ENCODE measurements around the gene FAS. TPM values are rescaled to one million over a fixed set of nuclear protein-coding genes. Genes with fewer than 3 reads are reported as not detected.

Gene FAS
- total RNA-seq, 1 donor from 2014 or later, result 50.8 TPM

- intact Hi-C loops (cut with micrococcal nuclease), result no loop called here
Observed at GRCh38 chr10:88971221-88972061, 19.2 kb upstream of the FAS start.

GRCh38 chr10:88974012-88974411, 16.6 kb upstream of the FAS start:
- intact Hi-C loops (cut with micrococcal nuclease), result no loop called here

- intact Hi-C loops (cut with micrococcal nuclease), result loop anchor here (1.0 kb wide), 1 partner anchor 16 kb away; the partner anchor contains the start of gene FAS
Observed at GRCh38 chr10:88974446-88975376, 15.9 kb upstream of the FAS start.

- intact Hi-C loops (cut with micrococcal nuclease), result loop anchor here (1.0 kb wide), 1 partner anchor 15 kb away; the partner anchor contains the start of gene FAS
Observed at GRCh38 chr10:88975377-88975720, 15.2 kb upstream of the FAS start.

- intact Hi-C loops (cut with micrococcal nuclease), result no loop called here
Observed at GRCh38 chr10:88978463-88978862, 12.1 kb upstream of the FAS start.

- intact Hi-C loops (cut with micrococcal nuclease), result no loop called here
Observed at GRCh38 chr10:88979153-88979562, 11.4 kb upstream of the FAS start.

GRCh38 chr10:88979603-88980002, 11.0 kb upstream of the FAS start:
- intact Hi-C loops (cut with micrococcal nuclease), result no loop called here

DNA sequence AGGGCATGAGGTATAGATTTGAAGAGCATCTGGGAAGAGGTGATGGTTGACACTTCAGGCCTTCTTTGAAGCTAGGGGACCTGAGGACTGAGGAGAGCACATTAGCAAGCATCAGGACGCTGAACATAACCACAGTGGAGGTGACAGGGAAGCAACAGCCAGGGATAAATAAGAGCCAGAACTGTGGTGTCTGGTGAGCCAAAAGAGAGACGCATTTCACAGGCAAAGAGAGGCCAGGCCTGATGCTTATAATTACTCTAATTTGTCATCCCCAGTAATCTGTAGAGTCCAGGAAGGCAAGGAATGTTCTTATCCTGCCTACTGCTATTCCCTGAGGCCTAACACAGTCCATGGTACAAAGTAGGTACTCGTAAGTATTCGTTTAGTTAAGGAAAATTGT, 10.4 kb upstream of the FAS start:
- intact Hi-C loops (cut with micrococcal nuclease), result no loop called here

DNA sequence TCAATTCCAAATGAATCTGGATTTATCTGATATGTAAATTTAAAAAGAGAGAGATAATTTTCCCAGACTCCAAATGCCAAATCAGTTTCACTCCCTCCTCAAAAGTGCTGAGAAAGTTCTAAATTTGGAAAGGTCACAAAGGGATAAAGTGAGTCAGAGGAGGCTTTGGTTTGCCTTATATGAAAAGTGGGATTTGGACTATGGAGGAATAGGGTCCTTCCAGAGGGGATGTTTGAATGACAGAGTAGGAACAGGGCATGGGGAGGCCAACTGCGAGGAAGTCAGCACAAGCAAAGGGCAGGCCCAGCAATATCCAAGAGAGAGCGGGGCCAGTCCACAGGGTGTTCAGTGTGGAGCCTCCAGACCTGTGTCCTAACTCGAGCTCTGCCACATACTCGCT, 9.8 kb upstream of the FAS start:
- intact Hi-C loops (cut with micrococcal nuclease), result no loop called here

DNA sequence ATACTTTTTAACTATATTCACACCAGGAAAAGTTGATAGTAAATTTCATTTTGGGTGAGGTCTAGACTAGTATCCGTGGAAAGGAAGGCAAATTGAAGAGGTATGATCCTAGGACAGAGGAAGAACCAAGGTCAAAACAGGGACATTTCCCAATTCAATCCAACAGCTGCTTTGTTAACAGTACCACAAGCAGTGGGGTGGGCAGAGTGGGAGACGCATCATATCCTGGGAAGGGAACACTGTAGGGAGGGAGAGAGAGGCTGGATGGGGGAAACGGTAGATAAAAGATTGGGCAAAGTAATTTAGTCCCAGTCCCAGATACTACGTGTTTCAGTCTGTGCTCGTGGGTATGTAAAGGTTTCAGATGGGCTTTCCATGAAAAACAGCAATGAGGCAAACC, 9.2 kb upstream of the FAS start:
- intact Hi-C loops (cut with micrococcal nuclease), result no loop called here

DNA sequence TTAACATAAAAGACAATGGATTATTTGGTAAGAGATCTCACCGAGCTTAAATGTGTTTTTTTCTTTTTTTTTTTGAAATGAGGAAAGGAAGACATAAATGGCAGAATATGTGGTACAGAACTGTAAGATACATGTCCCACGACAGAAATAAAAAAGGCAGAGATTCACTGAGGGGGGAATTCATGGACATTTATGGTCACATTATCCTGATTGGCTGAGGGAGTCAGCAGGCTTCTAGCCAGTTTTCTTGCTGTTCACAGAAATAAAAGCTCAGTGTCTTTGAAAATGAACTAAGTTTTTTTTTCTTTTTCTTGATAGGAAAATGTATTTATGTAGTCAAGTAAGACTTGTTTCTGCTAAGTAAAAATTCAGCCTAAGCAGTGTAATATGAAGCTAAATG, 8.2 kb upstream of the FAS start:
- intact Hi-C loops (cut with micrococcal nuclease), result no loop called here

- intact Hi-C loops (cut with micrococcal nuclease), result no loop called here
Observed at GRCh38 chr10:88983206-88983605, 7.4 kb upstream of the FAS start.

DNA sequence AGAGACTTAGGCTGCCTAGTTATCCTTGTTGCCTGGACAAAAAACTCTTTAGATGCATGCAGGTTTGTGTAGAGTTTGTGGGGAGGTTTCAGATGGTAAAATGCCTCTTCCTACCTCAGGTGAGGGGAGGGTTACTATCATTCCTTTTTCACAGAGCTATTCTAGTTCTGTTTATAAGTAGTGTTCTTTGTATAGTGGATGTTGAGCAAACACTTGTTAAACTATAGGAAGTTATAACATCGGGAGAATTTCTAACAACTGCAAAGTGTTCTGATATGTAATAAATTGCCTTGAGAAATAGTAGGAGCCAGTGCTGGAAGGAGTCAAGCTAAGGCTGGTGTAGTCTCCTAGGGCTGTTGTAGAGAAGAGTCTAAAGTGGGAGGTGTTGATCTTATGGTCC, 6.7 kb upstream of the FAS start:
- intact Hi-C loops (cut with micrococcal nuclease), result no loop called here

- intact Hi-C loops (cut with micrococcal nuclease), result no loop called here
Observed at GRCh38 chr10:88984525-88984924, 6.1 kb upstream of the FAS start.

DNA sequence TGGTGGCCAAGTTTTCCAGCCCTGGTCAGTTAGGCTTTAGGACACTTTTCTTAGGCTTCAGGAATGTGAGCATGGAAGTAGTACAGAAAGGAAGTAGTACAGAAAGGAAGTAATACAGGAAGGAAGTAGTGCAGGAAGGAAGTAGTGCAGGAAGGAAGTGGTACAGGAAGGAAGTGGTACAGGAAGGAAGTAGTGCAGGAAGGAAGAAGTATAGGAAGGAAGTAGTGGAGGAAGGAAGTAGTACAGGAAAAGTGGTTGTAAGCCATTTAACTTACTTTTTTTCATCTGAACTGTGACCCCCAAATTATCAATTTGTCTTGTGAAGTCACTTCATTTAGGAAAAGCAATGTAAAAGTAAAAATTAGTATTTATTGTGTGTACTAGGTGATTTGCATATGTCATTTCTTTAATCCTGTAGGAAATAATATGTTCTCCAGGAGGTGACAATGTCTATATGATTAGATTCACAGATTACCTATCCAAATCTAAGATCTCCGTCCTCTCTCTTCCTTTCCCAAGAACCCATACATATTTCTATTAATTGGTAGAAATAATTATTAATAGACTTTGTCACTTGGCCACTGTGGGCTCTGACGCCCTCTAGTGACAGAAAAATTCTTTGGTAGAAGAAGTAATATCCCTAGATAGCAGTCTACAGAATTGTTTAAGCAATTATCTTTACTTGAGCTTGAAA, 3.9 kb upstream of the FAS start:
- intact Hi-C loops (cut with micrococcal nuclease), result loop anchor here (2.0 kb wide), 2 partner anchors 16 to 52 kb away; no protein-coding TSS in a partner anchor

DNA sequence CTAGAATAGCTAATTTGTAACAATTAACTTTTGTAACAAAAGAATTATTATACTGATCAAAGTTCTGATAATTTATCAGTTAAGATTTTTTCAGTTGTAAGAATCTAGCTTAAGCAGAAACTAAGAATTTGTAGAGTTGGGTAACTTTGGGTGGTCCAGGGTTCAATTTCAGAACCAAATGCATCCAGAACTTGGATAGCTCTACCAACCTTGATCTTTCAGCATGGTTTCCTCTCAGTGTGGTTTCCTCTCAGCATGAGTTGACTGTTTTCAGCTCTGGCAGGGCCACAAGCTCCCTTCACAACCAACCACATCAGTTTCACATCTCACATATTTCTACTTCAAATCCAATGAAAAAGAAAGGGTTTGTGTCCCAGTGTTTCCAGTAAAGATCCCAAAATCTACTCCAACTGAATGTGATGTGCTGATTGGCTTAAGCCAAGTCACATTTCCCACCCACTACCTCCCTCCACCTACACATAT, 3.3 kb upstream of the FAS start:
- intact Hi-C loops (cut with micrococcal nuclease), result loop anchor here (2.0 kb wide), 2 partner anchors 16 to 52 kb away; no protein-coding TSS in a partner anchor

- intact Hi-C loops (cut with micrococcal nuclease), result loop anchor here (2.0 kb wide), 2 partner anchors 15 to 53 kb away; no protein-coding TSS in a partner anchor
Observed at GRCh38 chr10:88987840-88988239, 2.8 kb upstream of the FAS start.

GRCh38 chr10:88989423-88989822, 1.2 kb upstream of the FAS start:
- intact Hi-C loops (cut with micrococcal nuclease), result no loop called here

- intact Hi-C loops (cut with micrococcal nuclease), result loop anchor here (1.0 to 10.0 kb wide), 6 partner anchors 15 to 405 kb away; partner anchors contain the start of gene IFIT1
Observed at GRCh38 chr10:88989824-88990383, 694 bp upstream of the FAS start.

DNA sequence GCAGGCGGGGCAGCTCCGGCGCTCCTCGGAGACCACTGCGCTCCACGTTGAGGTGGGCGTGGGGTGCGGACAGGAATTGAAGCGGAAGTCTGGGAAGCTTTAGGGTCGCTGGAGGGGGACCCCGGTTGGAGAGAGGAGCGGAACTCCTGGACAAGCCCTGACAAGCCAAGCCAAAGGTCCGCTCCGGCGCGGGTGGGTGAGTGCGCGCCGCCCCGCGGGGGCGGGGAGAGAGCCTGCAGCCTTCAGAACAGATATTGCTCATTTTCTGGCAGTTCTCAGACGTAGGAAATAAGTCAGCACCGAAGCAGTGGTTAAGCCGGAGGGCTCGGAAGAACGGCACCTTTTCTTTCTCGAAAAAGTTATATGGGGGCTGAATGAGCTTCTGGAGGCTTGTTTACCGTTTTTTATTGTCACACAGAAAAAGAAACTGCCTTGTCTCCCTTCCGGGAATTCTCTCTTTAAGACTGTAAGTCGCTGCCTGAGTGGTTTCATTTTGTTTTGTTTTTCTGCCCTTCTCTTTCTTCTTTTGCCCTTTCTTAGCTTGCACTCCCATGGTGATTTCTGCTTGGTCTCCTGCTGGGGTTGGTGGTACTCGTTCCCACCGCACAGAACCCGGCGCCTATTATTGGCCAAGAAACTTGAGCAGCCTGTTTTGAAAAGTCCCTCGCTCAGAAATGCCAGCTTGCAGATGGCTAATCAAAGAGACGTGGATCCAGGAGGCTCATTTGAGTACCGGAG, 732 bp downstream of the FAS start:
- intact Hi-C loops (cut with micrococcal nuclease), result loop anchor here (2.0 to 10.0 kb wide), 4 partner anchors 29 to 403 kb away; partner anchors contain the start of gene IFIT1
